HG02852 (cell line): ENCODE data around the gene OSTN.
"Not testable (repeated sequence)": the region's sequence is repeated elsewhere in the genome, so short reads cannot be mapped to it uniquely, and the experiment has no call there.

ENCODE experiments used
- ATAC-seq: cut with Tn5 transposase; IDR thresholded peaks from one replicate; pipeline ENCODE4 v1.9.1; 2021; ENCODE audit warnings: mild to moderate bottlenecking, moderate library complexity; ENCODE audit not compliant: unreplicated experiment

OSTN gene

GRCh38 chr3:191198932-191199331 is at the start of gene OSTN:
TSS of gene OSTN (plus strand) at chr3:191199241. CDS start at chr3:191212533, 13,292 bp downstream.
- no peak for ATAC-seq

GRCh38 chr3:191151653-191152052 is 47.4 kb upstream of the OSTN start:
- ATAC-seq: no peak

- ATAC-seq: no peak
These were observed 44.2 kb upstream of the OSTN start for GRCh38 chr3:191154827-191155226.

GRCh38 chr3:191158247-191158646 is 40.8 kb upstream of the OSTN start:
- no peak for ATAC-seq

GRCh38 chr3:191158815-191159214 is 40.2 kb upstream of the OSTN start:
- no peak for ATAC-seq

- no peak for ATAC-seq
These were observed 33.2 kb upstream of the OSTN start for GRCh38 chr3:191165802-191166201.

GRCh38 chr3:191166368-191166767 is 32.7 kb upstream of the OSTN start:
- ATAC-seq: no peak

- ATAC-seq: no peak
These were observed 29.5 kb upstream of the OSTN start for GRCh38 chr3:191169566-191169965.

- ATAC-seq: no peak
These were observed 28.9 kb upstream of the OSTN start for GRCh38 chr3:191170097-191170496.

GRCh38 chr3:191175102-191175501 is 23.9 kb upstream of the OSTN start:
- no peak for ATAC-seq

GRCh38 chr3:191176038-191176785 is 22.8 kb upstream of the OSTN start:
- no peak for ATAC-seq

- not testable (repeated sequence) for ATAC-seq
These were observed 13.7 kb upstream of the OSTN start for GRCh38 chr3:191185382-191185781.

GRCh38 chr3:191188246-191188645 is 10.8 kb upstream of the OSTN start:
- ATAC-seq: not testable (repeated sequence)

GRCh38 chr3:191192270-191192669 is 6.8 kb upstream of the OSTN start:
- not testable (repeated sequence) for ATAC-seq

- no peak for ATAC-seq
These were observed 6.1 kb upstream of the OSTN start for GRCh38 chr3:191192941-191193340.

GRCh38 chr3:191197761-191198306 is 1.2 kb upstream of the OSTN start:
- ATAC-seq: no peak

GRCh38 chr3:191198480-191198879 is 561 bp upstream of the OSTN start:
- no peak for ATAC-seq

- ATAC-seq: no peak
These were observed 11.0 kb downstream of the OSTN start for GRCh38 chr3:191210032-191210431.

- ATAC-seq: no peak
These were observed 17.5 kb downstream of the OSTN start for GRCh38 chr3:191216510-191216909.

GRCh38 chr3:191217301-191217700 is 18.3 kb downstream of the OSTN start:
- ATAC-seq: no peak

GRCh38 chr3:191220908-191221307 is 21.9 kb downstream of the OSTN start:
- ATAC-seq: no peak

GRCh38 chr3:191221638-191222037 is 22.6 kb downstream of the OSTN start:
- no peak for ATAC-seq

- ATAC-seq: no peak
These were observed 28.5 kb downstream of the OSTN start for GRCh38 chr3:191227541-191227940.
